ENCODE data around the gene TEDC1. TPM values are rescaled to one million over a fixed set of nuclear protein-coding genes. Genes with fewer than 3 reads are reported as not detected.
A peak's percentile ranks its signal among the peaks of the same experiment; 100 is the strongest.

The TEDC1 gene
- total and polyA plus RNA-seq, 5 experiments from 2014 or later, result 7.2 to 25.0 (median 10.1) TPM

DNA sequence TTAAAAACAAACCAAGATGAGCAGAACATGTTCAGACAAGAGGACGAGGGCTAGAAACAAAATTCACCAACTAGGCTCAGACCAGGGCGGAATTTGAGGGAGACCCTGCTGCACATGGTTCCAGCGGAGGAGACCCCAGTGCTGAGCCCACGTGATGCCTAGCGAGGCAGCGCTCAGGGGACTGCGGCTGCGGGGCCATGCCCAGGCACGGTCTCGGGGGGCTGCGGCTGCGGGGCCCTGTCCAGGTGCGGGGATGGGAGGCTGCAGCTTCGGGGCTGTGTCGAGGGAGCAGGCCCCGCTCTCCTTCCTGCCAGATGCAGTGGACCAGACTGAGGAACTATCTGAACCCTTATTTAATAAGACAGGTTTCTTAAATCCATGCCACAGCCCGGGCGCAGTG lies 29.1 kb upstream of the TEDC1 start:
- Mint-ChIP-seq H3K9me3 (no peaks in the 10 kb centered on the region), H3K4me3 (no peak overlapping the region), H3K27ac (no peak overlapping the region), H3K27me3 (no peaks in the 10 kb centered on the region), H3K4me1 (no peaks in the 10 kb centered on the region), H3K36me3 (peaks cover 0 to 14% (median 1%) of the 10 kb centered on the region in 3 donors)
- DNase-seq (no peak), ATAC-seq (no peak)
- POLR2A ChIA-PET, result interaction anchor here (1.3 kb wide), 1 partner anchor 28 kb away, joined by 3 read pairs; no protein-coding TSS in a partner anchor

DNA sequence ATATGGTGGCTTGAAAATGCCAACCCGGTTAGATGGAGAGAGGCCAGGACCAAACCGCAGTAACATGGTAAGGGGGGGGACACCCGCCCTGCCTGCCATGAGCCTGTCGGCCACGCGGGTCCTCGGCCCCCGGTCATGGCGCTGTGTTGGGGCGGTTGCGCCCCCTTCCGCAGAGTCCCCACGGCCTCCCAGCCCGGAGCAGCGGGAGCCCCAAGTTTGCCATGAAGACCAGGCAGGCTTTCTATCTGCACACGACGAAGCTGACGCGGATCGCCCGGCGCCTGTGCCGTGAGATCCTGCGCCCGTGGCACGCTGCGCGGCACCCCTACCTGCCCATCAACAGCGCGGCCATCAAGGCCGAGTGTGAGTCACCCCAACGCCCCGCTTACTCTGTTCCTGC lies 26.5 kb upstream of the TEDC1 start:
- POLR2A ChIA-PET, result no interaction called here
- H3K4me1 Mint-ChIP-seq, result no peaks in the 10 kb centered on the region
- no peak overlapping the region for H3K27ac Mint-ChIP-seq
- no peak overlapping the region for H3K4me3 Mint-ChIP-seq
- H3K36me3 Mint-ChIP-seq, result peaks cover 0 to 14% (median 1%) of the 10 kb centered on the region in 3 donors
- ATAC-seq, result no peak
- DNase-seq, result no peak
- H3K9me3 Mint-ChIP-seq, result no peaks in the 10 kb centered on the region
- H3K27me3 Mint-ChIP-seq, result no peaks in the 10 kb centered on the region

DNA sequence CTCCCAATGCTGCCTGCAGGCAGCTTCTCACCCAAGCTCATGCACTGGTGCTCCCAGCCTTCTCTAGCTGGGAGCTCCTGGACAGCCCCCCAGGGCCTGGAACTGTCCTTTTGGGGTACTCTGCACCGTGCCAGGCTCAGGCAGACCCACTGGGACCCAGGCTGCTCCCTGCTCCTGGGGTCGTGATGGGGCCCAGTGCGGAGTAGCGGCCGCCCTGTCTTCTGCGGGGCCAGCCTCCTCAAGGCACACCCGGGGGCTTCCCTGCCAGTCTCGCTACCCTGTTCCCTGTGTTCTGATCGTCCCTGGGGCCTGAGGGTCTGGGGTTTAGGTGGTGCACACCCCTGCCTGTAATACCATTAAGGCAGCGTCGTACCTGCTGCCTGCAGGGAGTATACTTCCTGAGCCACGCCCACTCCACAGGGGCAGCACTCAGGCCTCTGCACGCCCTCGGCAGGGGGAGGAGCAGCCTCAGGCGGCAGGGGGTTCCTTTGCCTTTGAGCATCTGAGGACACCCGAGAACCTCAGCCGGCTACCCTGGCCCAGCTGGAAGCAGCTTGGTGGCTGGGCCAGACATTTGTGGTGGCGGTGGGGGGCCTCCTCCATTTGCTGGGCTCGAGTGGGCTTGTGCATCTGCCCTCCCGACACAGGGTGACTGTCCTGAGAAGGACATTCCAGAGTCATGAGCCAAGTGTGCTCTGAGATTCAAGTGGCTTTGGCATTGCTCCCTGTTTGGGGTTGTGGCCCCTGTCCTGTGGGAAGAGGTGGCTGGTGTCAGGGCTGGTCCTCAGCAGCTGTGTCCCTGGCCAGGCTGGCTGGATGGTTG lies 25.6 kb upstream of the TEDC1 start:
- H3K4me3 Mint-ChIP-seq, result no peak overlapping the region
- no peaks in the 10 kb centered on the region for H3K27me3 Mint-ChIP-seq
- DNase-seq (no peak), ATAC-seq (no peak)
- H3K9me3 Mint-ChIP-seq, result no peaks in the 10 kb centered on the region
- POLR2A ChIA-PET, result no interaction called here
- H3K36me3 Mint-ChIP-seq, result peaks cover 0 to 14% (median 1%) of the 10 kb centered on the region in 3 donors
- H3K27ac Mint-ChIP-seq, result peak overlapping the region in 1 of 10 donors; percentile 38
- H3K4me1 Mint-ChIP-seq, result no peaks in the 10 kb centered on the region

DNA sequence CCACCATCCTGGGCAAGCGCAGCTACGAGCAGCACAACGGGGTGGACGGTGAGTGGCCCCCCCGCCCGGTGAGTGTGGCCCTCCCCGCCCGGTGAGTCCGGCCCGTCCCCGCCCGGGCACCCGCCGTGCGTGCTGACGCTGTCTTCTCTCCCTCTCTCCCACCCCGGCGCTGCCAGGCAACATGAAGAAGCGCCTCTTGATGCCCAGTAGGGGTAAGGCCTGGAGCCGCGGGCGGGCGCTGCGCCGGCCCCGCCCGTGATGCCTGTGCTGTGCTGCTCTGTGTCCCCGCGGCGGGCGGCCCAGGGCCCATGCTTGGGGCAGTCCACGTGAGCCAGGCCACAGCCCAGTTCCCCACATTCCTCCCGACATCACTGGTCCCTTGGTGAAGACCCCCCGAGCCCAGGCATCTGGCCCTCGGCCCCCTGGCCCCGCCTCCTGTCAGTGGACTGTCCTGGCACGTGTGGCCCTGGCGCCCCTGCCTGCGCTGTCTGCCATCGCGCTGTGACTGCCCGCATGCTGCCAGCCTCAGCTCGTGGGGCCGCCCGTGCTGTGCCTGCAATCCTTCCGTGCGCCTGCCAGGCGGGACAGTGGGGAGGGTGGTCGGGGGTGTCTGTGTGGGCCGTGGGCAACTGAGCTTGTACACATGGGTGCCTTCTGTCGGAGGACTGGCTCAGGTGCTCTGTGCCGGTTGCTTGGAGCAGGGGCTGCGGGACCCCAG lies 24.4 kb upstream of the TEDC1 start:
- H3K4me3 Mint-ChIP-seq, result no peak overlapping the region
- no peaks in the 10 kb centered on the region for H3K9me3 Mint-ChIP-seq
- DNase-seq (no peak), ATAC-seq (no peak)
- no peak overlapping the region for H3K27ac Mint-ChIP-seq
- H3K27me3 Mint-ChIP-seq, result no peaks in the 10 kb centered on the region
- POLR2A ChIA-PET, result no interaction called here
- peaks cover 0 to 6% (median 0%) of the 10 kb centered on the region in 3 donors for H3K36me3 Mint-ChIP-seq
- H3K4me1 Mint-ChIP-seq, result no peaks in the 10 kb centered on the region

DNA sequence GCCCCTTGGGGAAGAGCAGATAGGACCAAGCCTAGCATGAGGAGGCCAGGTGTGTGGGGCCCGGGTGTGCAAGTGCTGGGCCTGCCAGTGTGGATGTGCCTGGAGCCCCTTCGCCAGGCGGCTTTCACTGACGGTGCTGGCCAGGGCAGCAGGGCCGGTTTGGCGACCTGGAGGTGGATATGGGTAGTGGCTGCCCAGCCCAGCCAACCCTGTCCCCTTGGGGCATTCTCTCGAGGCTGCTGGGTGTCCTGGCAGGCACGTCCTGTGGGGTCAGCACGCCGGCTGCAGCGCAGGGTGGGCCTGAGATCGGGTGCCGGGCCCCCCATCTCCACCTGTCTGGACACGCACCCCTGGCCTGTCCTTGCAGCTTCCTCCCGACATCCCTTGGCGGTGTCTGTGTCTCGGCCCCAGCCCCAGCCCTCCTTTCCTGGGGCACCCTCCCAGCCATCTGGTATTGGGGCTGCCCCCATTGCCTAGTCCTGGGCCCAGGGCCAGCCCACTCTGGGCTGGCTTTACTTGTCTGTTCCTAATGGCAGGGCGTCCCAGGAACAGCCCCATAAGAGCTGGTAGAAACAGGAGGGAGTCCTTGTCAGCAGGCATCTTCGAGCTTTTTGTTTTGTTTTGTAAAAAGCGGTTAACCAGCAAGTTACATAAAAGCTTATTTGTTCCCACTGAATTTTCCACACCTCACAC lies 23.7 kb upstream of the TEDC1 start:
- POLR2A ChIA-PET, result interaction anchor here (1.0 kb wide), 1 partner anchor 22 kb away, joined by 3 read pairs; no protein-coding TSS in a partner anchor
- Mint-ChIP-seq H3K4me3 (peak overlapping the region in 1 of 10 donors; percentile 8), H3K27ac (no peak overlapping the region), H3K27me3 (no peaks in the 10 kb centered on the region), H3K9me3 (no peaks in the 10 kb centered on the region), H3K4me1 (peaks cover 0 to 1% (median 0%) of the 10 kb centered on the region in 4 donors), H3K36me3 (peaks cover 0 to 5% (median 0%) of the 10 kb centered on the region in 3 donors)
- ATAC-seq (no peak), DNase-seq (no peak)

DNA sequence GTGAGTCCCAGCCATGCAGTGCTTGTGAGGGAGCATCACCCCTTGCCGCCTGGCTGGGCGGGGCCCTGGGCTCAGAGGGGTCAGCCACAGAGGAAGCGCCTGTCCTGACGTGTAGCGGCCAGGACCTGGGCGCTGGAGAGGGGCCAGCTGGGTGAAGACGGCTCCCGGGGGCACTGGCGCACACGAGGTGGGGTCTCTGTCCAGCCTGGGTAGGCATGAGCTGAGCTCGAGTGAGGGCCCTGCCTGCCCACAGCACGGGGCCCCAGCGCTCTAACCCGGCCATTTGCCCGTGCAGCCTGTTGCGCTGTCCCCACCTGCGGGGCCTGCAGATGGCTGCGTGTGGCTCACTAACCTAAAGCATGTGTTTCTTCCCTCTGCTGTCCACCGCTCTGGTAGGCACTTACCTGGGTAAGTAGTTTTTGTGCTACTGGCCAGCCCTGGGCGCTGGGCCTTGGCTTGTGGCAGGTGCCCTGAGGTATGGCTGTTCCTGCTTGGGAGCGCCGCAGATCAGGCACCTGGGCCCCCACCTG lies 23.0 kb upstream of the TEDC1 start:
- POLR2A ChIA-PET, result interaction anchor here (1.0 kb wide), 1 partner anchor 22 kb away, joined by 3 read pairs; no protein-coding TSS in a partner anchor
- ATAC-seq, result no peak

DNA sequence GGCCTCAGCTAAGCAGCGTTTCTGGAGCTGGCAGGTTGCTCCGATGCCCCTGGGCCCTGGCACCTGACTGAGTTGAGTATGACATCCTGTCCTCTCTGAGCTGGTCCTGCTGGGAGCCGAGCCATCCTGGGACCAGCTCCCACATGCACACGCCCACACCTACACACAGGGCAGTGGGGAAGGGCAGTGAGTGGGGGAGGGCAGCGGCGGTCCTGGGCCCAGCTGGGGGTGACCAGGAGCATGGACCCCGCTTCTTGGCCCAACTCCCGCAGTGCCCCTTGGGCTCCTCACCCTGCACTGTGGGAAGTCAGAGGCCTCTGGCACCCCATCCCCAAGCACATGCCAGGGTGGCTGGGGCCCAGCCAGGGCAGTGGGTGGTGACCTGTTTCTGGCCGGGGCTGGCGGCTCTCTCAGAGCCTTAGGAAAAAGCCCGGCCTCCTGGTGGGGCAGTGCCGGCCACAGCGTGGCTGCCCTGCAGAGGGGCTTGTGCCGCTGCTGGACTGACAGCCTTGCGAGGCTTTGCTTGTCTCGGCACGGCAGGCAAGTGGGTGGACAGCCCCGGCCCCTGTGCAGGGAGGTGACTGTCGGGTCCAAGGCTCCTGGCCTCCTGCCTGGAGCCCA lies 22.3 kb upstream of the TEDC1 start:
- Mint-ChIP-seq H3K36me3 (no peaks in the 10 kb centered on the region), H3K4me1 (peaks cover 0 to 5% (median 3%) of the 10 kb centered on the region in 4 donors), H3K4me3 (no peak overlapping the region), H3K27me3 (no peaks in the 10 kb centered on the region), H3K27ac (no peak overlapping the region), H3K9me3 (no peaks in the 10 kb centered on the region)
- POLR2A ChIA-PET, result interaction anchor here (0.9 kb wide), 1 partner anchor 13 kb away, joined by 3 read pairs; no protein-coding TSS in a partner anchor
- ATAC-seq (no peak), DNase-seq (no peak)

More for the DNA sequence above, 23.0 kb upstream of the TEDC1 start:
- Mint-ChIP-seq H3K27ac (no peak overlapping the region), H3K4me3 (no peak overlapping the region), H3K36me3 (peaks cover 0 to 3% (median 0%) of the 10 kb centered on the region in 3 donors), H3K27me3 (no peaks in the 10 kb centered on the region), H3K9me3 (no peaks in the 10 kb centered on the region), H3K4me1 (peaks cover 0 to 2% (median 0%) of the 10 kb centered on the region in 4 donors)
- no peak for DNase-seq

DNA sequence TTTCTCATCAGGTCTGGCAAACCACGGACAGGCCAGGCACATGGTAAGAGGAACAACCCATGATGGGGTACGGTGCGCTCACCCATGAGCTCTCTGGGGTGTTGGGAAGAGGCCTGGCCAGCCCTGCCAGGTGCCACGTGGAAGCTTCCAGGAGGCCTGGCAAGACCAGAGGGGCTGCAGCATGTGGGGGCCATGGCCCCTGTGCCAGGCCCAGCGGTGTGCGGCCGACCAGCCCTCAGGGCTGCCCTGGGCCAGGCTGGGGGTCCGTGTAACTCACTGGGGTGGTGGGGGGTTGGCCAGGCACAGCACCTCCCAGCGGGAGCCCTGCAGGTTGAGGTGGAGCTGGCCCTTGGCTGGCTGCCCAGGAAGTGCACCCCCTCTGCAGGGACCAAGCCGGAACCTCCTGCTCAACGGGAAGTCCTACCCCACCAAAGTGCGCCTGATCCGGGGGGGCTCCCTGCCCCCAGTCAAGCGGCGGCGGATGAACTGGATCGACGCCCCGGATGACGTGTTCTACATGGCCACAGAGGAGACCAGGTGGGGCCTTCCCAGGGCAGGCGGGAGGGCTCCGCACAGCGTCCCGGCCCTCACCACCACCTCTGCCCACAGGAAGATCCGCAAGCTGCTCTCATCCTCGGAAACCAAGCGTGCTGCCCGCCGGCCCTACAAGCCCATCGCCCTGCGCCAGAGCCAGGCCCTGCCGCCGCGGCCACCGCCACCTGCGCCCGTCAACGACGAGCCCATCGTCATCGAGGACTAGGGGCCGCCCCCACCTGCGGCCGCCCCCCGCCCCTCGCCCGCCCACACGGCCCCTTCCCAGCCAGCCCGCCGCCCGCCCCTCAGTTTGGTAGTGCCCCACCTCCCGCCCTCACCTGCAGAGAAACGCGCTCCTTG lies 21.3 kb upstream of the TEDC1 start:
- DNase-seq (no peak), ATAC-seq (no peak)
- H3K36me3 Mint-ChIP-seq, result no peaks in the 10 kb centered on the region
- POLR2A ChIA-PET, result interaction anchor here (0.9 to 1.1 kb wide), 2 partner anchors 12 to 20 kb away, joined by 3 to 5 read pairs; no protein-coding TSS in a partner anchor
- H3K27me3 Mint-ChIP-seq, result no peaks in the 10 kb centered on the region
- no peak overlapping the region for H3K27ac Mint-ChIP-seq
- H3K4me3 Mint-ChIP-seq, result no peak overlapping the region
- H3K4me1 Mint-ChIP-seq, result peaks cover 0 to 9% (median 4%) of the 10 kb centered on the region in 4 donors
- H3K9me3 Mint-ChIP-seq, result no peaks in the 10 kb centered on the region

DNA sequence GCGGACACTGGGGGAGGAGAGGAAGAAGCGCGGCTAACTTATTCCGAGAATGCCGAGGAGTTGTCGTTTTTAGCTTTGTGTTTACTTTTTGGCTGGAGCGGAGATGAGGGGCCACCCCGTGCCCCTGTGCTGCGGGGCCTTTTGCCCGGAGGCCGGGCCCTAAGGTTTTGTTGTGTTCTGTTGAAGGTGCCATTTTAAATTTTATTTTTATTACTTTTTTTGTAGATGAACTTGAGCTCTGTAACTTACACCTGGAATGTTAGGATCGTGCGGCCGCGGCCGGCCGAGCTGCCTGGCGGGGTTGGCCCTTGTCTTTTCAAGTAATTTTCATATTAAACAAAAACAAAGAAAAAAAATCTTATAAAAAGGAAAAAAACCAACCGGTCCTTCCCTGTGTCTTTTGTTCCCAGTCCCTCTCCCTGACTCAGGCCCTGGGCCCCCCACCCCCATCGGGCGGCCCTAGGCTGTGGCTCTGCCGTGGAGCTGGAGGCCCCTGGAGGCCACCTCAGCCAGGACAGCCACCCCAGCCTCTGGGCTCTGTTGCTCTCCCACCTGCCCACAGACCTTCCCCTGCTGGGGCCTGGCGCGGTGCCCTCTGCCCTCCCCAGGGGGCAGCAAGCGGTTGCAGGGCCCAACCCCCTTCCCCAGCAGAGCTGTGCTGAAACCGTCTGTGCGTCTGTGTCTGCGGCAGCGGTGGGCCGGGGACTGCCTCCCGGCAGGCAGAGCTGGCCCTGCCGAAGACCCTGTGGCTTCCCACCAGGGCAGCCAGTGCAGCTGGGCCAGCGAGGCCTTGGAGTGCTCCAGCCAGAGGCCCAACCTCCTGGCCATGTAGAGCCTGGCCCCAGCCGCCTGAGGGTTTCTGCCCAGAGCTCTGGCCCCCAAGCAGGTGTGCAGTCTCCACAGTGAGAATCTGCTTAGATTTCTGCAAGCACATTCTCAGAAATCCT lies 20.4 kb upstream of the TEDC1 start:
- Mint-ChIP-seq H3K4me1 (peaks cover 0 to 9% (median 6%) of the 10 kb centered on the region in 4 donors), H3K27me3 (no peaks in the 10 kb centered on the region), H3K9me3 (no peaks in the 10 kb centered on the region), H3K4me3 (no peak overlapping the region), H3K36me3 (no peaks in the 10 kb centered on the region), H3K27ac (no peak overlapping the region)
- POLR2A ChIA-PET, result interaction anchor here (0.6 to 3.6 kb wide), 4 partner anchors 8 to 52 kb away, joined by 3 to 16 read pairs (median 4); no protein-coding TSS in a partner anchor
- ATAC-seq, result no peak
- DNase-seq, result no peak

DNA sequence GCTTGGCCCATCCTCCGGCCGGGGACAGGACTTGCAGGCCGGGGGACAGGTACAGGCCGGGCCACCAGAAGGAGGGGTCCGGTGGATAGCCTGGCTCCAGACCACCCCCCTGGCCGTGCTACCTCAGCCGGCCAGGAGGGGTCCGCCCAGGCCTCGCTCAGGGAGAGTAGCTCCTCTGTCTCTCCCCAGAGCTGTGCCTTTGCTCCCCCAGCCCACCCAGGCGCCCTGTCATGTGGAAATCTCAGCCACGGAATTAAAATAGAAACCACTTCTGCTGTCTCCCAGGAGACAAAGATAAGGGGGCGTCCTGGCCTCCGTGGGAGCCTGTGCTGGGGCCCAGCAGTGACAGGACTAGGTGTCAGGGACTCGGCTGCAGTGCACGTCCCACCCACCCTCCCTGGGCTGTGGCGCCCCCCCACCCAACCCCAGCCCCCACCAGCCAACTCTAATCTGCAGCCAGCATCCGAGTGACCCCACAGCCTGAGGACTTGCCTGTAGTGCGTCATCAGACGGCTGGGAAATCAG lies 19.7 kb upstream of the TEDC1 start:
- Mint-ChIP-seq H3K27ac (no peak overlapping the region), H3K4me1 (peaks cover 0 to 14% (median 10%) of the 10 kb centered on the region in 4 donors), H3K9me3 (no peaks in the 10 kb centered on the region), H3K4me3 (no peak overlapping the region), H3K27me3 (no peaks in the 10 kb centered on the region), H3K36me3 (no peaks in the 10 kb centered on the region)
- DNase-seq, result no peak
- POLR2A ChIA-PET, result interaction anchor here (1.2 to 3.6 kb wide), 3 partner anchors 10 to 53 kb away, joined by 3 to 16 read pairs (median 8); no protein-coding TSS in a partner anchor
- no peak for ATAC-seq
